Measurements from ENCODE around the gene SERPINI1.

- TF ChIP-seq CTCF (IDR thresholded peaks at IDR 0.05) (no peak), POLR2A (IDR thresholded peaks at IDR 0.05) (no peak)
Observed at GRCh38 chr3:167798443-167798842, 62.9 kb downstream of the SERPINI1 start.
